Measurements from ENCODE around the gene CHMP3.
"Not testable (repeated sequence)": the region's sequence is repeated elsewhere in the genome, so short reads cannot be mapped to it uniquely, and the experiment has no call there.

Gene CHMP3

DNA sequence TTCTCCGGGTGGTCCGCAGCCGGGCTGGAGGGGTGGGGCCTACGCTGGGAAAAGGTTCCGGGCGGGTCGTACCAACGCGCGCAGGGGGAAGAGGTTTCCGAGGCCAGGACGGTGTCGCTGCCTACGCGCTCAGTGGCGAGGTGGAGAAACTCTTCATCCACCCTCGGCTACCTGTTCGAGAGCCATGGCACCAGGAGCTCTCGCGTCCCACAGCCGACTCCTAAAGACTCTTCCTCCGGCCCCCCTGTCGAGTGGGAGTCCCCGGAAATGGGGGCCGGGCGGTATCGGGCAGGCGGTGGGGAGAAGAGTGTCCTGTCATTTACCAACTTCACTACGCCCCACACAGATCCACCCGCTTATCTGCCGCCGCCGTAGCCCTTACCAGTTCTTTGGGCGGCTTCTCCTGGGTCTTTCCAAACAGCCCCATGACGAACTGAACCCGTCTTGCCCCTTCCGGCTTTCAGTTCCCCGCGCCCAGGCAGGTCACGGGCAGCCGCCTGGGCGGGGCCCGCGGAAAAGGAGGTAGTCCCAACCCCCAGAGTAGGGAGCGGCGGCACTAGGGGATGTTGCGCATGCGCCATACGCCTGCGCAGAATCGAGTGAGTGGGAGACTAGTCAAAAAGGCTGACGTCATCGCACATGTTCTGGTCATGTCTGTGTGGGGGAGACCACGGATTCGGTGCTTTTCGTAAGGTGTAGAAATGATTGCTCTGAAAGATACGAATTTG lies at the start of gene CHMP3:
CHMP3 (minus strand) TSS at position 522 of the 728 bp plus-strand sequence; CDS start at position 427, 95 bp downstream.
- peak; percentile 30 to 98 (median 93) for DNase-seq

DNA sequence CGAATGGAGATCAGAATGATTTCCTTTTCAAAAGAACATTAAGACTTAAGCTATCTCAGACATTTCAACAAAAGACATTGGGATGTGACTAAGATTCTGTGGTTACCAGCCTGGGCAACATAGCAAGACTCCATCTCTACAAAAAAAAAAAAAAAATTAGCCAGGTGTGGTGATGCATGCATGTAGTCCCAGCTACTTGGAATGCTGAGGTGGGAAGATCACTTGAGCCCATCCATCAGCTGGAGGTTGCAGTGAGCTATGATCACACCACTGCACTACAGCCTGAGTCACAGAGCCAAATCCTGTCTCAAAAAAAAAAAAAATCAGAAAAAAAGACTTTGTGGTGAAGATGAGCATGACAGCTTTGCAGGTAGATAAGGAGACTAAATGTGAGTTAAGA lies 47.6 kb upstream of the CHMP3 start:
- DNase-seq = no peak

DNA sequence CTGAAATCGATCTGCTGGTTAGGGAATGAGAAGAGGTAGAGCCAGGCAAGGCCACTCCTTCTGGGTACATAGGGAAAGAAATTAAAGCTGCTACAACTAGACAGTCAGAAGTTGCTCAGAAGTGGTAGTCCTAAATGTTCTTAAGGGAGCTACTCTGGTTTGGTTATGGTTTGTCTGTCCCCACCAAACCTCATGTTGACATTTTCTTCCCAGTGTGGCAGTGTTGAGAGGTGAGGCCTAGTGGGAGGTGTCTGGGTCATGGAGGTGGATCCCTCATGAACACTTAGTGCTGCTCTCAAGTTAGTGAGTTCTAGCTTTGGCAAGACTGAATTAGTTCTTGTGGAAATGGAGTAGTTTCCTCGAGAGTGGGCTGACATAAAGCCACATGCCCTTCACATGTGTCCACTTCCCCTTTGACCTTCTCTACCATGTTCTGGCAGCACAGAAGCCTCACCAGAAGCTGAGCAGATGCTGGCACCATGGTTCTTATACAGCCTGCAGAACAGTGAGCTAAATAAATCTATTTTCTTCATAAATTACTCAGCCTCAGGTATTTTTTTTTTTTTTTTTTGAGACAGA lies 45.7 kb upstream of the CHMP3 start:
- DNase-seq = no peak

DNA sequence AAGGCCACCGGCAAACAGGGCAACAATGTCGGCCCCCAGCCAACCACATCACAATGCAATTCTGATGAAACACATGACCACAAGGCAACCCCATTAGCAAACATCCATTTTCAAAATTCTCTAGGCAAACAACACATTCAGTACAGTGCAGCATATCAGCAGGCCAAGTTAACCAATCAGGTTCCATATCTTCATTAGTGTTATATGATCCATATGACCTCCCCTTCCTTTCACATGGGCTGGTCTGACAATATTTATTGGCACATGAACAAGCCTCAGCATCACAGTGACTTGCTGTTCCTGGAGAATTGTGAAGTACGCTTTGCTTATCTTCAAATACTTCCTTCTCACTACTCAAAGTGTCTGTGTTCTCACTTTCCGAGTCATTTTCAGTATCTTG lies 40.7 kb upstream of the CHMP3 start:
- no peak for DNase-seq

DNA sequence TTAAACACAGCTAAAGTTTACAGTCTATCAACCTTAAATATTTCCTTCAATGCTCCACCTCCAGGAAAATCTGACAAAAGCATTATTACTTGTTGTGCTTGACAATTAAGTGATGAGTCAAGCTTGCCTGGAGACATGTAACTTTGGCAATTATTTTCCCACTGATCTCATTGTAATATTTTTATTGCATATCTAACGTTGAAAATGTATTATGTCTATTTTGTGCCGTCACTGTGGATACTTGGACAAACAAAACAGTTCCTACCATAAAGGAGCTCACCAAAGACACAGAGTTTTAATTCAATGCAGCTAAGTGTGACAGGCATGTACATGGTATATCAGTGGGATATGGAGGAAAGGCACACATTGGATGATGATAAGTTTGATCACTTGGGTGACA lies 35.7 kb upstream of the CHMP3 start:
- DNase-seq = no peak

DNA sequence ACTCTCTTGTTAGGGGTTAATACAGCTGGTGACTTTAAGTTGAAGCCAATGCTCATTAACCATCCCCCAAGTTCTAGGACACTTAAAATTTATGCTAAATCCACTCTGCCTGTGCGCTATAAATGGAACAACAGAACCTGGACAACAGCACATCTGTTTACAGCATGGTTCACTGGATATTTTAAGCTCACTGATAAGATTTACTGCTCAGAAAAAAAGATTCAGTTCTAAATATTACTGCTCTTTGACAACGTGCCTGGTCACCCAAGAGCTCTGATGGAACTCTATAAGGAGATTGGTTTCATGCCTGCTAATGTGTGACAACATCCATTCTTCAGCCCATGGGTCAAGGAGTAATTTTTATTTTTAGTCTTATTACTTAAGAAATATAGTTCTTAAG lies 32.9 kb upstream of the CHMP3 start:
- DNase-seq = no peak

DNA sequence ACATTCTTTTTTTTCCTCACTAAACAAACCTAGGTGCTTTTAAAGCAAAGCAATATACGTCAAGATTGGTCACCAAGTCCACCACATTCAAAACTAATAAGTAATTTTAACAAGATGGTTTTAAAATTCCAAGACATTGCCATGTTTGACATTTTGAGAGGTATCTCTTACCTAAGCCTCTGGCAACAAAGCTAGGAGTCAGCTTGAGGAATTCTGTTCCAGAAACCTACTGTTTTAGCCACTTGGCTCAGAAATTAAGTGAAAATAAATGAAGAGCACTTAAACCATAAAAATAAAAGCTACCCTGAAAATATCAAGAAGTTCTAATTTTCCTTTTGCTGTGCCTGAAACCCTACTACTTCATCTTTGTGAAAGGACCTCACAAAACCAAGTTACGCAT lies 30.0 kb upstream of the CHMP3 start:
- DNase-seq = no peak

DNA sequence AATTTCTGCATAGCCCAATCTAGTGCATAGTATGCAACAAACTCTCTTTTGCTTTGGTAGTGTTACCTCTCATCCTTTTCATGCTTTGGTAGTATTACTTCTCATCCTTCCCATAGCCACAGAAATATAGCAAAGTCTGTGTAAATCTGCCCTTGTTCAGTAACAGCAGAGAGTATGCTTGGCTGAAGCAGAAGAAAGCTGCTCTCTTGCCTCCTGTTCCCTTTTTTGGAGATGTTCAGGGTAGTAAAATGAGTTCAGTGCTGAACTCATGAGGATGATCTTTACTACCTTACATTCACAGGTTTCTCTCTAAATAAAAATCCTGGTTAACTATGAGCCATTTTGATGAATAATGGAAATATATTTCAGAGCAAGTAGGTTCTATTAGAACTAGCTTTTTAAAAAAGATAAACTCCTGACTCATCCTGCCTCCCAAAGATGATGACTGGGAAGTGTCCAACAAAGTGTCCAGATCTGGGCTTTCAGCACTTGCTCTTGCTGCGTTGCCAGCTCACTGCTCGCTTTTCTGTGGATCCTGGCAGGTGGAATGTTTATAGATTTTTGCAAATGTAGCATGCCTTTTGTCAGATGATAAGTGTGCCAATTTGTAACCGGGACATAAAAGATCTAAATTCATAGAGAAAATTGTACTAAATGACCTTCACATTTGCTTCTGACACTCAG lies 29.4 kb upstream of the CHMP3 start:
- DNase-seq = peak in 1 of 56 donors; percentile 7

DNA sequence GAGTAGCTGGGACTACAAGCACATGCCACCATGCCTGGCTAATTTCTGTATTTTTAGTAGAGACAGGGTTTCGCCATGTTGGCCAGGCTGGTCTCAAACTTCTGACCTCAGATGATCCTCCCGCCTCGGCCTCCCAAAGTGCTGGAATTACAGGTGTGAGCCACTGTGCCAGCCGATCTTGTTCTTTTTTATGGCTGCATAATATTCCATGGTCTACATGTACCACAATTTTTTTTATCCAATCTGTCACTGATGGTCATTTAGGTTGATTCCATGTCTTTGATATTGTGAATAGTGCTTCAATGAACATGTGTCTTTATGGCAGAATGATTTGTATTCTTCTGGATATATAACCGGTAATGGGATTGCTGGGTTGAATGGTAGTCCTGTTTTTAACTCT lies 26.5 kb upstream of the CHMP3 start:
- DNase-seq = not testable (repeated sequence)

DNA sequence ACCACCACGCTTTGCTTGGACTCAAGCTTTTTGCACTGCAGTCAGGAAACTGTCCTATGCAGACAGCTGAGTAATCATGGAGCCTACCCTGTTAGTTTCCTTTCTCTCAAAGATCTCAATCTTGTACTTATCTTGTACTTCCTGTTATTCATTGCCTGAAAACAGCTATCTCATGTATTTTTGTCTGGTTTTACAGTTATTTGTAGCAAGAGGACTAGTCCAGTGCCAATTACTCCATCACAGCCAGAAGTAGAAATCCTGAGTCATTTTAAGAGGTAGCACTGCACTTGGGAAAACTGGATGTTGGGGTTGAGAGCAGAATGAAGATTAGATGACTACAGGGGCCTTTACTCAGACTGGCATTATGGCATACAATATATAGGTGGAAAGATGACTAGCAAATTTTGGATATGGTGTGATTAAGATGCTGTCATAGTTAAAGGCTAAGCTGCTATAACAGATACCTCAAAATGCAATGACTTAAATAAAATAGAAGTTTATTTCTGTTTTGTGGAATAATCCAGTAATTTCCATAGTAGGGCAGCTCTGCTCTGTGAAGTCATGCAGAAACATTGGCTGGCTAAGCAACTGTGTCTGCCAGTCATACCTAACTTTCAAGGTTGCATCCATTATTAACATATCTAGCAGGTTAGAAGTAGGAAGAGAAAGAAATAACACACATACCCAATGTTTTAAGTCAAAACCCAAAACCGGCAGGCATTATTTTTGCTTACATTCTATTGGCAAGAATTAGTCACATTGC lies 21.1 kb upstream of the CHMP3 start:
- DNase-seq = no peak

DNA sequence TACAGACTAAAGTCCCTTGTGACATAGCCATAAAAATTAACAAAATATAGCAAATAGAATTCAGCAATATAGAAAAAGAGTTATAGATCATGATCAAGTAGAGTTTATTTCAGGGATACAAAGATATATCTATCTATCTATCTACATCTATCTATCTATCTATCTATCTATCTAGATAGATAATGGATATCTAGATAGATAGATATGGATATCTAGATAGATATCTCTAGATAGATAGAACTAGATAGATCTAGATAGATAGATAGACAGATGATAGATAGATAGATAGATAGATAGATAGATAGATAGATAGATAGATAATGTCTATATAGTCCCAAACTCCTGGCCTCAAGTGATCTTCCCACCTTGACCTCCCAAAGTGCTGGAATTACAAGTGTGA lies 17.3 kb upstream of the CHMP3 start:
- no peak for DNase-seq

DNA sequence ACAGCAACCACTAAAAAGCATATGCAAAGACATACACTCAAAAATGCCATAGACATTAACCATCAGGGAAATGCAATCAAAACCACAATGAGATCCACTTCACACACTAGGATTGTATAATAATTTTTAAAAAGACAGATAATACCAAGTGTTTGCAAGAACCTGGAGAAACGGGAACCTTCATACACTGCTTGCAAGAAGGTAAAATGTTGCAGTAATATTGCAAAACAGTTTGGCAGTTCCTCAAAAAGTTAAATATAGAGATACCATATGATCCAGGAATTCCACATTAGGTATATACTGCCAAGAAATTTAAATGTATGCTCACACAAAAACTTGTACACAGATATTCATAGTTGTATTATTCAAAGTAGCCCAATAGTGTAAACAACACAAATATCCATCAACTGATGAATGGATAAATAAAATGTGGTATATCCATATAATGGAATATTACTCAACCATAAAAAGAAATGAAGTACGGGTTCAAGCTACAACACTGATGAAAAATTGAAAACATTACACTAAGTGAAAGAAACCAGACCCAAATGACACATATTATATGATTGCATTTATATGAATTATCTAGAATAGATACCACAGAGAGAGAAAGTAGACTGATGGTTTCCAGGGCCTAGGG lies 14.7 kb upstream of the CHMP3 start:
- no peak for DNase-seq

DNA sequence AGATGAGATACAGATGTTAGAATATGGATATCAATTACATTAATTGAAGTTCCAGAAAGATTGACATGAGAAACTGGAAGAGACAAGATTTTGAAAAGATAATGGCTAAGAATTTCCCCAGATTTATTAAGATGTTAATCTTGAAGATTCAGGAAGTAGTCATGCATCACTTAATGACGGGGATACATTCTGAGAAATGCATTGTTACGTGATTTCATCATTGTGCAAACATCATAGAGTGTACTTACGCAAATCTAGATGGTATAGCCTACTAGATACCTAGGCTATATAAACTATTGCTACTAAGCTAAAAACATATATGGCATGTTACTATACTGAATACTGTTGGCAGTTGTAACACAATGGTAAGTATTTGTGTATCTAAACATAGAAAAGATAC lies 6.8 kb upstream of the CHMP3 start:
- no peak for DNase-seq

DNA sequence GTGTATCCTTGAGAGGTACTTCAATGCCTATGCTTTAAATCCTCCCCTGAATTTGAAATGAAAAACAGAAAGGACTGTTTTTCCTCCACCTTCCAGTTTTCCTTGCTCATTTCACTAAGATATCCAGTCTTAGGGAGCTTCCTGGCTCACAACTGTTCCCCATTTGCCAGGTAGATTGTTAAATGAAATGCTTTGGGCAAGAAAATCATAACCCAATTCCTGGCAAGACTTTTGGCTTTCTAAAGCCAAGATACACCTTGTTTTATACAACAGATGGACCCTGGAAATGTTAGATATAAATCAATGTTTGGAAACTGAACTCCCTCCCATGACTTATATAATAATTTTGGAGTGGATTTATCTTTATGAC lies 3.6 kb upstream of the CHMP3 start:
- DNase-seq = no peak

DNA sequence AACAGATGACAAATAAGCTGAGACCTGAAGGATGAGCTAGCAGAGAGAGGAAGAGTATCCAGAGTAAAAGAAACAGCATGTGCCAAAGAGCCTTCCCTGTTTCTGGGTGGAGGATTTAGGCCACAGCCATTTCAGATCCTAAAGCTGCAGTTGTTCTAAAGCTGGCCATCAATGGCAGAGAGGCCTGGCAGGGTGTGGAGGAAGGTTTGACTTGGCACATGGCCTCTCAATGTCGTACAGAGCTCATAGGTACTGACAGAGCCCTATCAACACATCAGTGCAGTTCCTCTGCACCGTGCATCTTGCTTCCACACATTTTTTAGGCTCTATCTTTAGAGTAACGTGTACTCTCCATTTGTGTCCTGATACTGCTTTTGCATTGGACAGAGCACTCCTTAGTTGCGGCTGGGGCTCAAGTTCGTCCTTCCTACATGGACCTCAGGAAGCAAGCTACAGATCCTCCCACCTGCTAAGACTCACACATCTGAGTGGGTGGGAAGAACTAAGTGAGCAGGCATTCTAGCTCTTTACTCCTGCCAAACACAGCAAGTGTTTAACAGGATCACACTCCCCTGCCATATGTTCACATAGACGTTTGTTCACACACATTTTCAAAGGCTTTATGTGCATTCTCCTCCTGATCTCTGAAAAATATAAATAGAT lies 3.0 kb upstream of the CHMP3 start:
- peak in 16 of 56 donors; percentile 3 to 36 (median 17) for DNase-seq

DNA sequence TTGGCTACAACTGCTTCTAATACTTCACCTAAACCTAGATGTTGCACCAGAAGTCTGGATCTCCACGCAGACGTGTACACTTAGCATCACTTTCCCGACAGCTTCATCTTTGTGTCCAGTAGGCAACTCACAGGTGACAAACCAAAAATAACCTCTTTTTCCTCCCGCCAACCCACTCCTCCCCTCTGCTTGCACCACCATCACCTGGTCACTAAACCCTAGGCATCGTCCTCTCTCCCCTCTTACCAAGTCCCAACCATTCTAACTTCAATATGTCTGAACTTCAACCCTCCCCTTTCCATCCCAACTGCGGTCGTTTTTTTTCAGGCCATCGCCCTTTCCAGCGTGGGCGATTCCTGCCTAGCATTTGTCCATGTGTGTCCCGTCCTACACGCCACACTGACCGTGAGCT lies 413 bp upstream of the CHMP3 start:
- peak in 1 of 56 donors; percentile 10 for DNase-seq

DNA sequence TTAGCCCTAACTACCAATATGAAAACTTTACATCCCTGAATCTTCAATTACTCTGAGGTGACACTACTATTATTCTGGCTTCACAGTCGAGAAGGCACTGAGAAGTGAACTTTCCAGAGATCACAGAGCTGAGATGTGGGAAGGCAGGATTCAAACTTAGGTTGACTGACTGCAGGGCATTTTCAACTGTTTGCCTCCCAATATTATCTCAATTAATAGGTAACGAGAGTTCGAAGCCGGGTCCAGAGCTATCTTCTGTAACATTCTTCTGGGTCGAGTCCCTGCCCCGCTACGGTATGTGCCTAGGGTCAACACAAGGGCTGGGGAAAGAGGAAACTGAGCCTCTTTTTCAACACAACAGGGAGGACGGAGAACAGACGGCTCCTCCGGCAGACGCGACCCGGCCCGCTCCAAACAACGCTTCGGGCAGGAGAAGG lies 740 bp downstream of the CHMP3 start:
- DNase-seq = no peak

DNA sequence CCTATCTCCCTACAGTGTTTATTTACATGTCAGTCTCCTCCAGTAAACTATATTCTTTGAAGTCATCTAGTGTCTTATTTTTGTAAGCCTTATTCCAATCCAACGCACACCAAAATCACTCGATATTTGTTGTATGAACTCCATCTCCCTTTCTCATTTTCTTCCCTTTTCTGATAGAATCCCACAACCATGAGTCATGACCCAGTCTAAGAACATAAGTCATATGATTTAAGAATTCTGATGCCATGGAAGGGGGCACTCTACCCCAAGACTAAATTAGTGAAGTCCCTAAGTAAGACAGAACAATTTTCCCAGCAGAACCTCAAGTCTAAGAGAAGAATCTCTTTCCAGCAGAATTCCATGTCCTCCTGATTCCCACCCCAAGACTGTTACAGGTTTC lies 5.4 kb downstream of the CHMP3 start:
- DNase-seq = no peak

DNA sequence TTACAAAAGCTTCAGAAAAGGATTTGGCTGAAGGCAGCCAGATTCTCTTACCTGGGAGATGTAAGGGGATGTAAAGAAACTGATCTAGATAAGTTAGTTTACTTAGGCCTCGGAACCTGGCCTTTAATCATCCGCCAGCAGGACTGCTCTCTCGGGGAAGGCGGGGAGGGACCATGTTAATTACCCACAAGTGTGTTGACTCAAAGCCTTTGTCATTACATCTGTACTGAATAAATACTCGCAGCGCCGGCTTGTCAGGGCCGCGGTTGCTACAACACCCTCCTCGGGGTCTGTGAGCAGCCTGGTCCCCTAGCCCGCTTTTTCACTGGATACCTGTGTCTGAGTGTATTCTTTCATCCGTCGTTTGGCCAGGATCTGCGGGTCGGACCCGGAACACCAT lies 6.7 kb downstream of the CHMP3 start:
- no peak for DNase-seq

DNA sequence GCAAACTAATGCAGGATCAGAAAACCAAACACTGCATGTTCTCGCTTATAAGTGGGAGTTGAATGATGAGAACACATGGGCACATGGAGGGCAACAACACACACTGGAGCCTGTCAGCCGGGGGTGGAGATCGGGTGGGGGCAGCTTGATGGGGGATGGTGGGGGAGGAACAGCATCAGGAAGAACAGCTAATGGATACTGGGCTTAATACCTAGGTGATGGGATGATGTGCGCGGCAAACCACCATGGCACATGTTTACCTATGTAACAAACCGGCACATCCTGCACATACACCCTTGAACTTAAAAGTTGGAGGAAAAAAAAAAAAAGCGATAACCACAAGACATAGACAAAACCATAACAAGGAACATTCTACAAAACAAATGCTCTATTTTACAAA lies 10.4 kb downstream of the CHMP3 start:
- DNase-seq = peak in 11 of 56 donors; percentile 2 to 25 (median 8)

Data from nucleus accumbens (tissue), 56 donors.